ENCODE results near the gene RGPD6.
"Not testable (repeated sequence)": the region's sequence is repeated elsewhere in the genome, so short reads cannot be mapped to it uniquely, and the experiment has no call there.

Gene RGPD6

DNA sequence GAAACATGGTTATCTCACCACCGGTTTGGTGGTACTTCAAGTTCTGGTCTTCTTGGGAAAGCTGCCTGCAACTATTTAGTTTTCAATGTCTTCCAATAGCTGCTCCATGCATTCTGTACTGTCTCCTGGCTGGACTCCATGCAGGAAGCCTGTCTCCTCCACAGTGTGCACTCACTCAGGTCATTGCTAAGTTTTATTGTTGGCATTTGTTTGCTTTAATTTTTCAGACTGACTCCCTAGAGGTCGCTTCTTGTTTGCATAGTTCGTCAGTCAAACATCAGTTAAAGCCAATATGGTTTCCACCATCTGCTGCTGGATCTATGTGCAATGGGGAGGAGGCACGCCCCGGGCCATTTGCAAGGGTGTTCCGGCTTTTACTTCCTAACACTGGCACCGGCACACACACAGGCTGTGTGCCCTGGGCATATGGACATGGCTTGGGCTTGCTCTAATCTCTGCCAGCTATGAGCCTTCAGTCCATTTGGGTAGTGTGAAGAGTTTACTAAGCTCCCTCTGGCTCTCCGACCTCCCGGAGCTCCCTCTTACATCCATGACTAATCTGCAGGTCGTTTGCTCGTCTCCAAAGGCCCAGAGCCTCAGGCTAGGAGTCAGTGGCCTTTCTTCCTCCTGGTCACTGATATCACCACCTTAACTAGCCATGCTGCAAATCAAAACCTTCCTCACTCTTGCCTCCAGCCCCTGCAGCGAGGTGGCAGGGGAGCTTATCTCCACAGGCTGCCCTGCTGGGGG lies 2.4 kb upstream of the RGPD6 start:
- not testable (repeated sequence) for DNase-seq (ENCODE audit: extremely low read depth, insufficient read length); H3K4me3 ChIP-seq (replicated peaks; ENCODE audit: low read depth, low read length); H3K27me3 ChIP-seq (replicated peaks; ENCODE audit: control insufficient read depth, insufficient read depth, low read length); H3K36me3 ChIP-seq (ENCODE audit: control insufficient read depth, insufficient read depth, low read length)

DNA sequence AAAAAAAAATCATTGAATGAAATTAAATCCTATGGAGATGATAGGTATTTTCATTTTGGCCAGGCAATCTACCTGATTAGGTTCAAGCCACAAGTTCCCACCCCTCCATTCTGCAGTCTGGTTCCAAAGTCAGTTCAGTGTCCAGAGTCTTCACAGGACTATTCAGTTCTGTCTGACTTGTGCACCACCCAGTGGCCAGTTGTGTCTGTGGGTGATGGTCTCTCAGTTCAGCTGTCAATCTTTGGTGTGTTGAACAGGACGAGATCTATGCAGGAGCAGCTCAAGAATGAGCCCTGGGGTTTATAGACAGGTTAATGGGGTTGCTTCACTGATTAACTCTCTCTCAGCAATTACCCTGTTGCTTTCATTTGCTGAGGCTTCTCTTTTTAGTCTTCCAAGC lies 1.4 kb upstream of the RGPD6 start:
- H3K36me3 ChIP-seq (ENCODE audit: control insufficient read depth, insufficient read depth, low read length); H3K27me3 ChIP-seq (replicated peaks; ENCODE audit: control insufficient read depth, insufficient read depth, low read length); DNase-seq (ENCODE audit: extremely low read depth, insufficient read length); H3K4me3 ChIP-seq (replicated peaks; ENCODE audit: low read depth, low read length): not testable (repeated sequence)

DNA sequence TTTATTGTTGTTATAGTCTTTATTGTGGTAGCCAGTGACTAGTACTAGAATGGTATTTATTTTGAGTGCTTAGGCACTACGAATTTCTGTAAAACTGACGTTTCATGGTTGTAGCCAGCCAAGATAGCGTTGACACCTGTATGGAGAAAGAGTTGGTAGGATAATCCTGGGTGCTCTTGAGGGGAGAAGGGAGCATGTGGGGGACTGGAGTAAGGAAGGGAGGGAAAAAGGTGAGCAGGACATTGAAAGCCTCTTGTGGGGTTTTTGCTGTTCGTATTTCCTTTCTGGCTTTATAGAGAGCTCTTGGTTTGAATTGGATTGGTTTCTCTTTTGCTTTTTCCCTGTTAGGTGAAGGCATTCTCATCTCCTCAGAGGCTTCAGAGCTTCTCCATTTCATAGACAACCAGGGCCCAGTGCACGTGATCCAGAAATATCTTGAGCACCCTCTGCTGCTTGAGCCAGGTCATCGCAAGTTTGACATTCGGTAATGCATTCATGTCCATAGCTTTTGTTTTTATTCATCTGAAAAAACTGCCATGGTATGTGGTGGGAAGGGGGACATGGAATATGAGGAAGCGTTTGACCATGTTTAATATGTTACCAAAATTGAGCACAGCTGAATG lies 77.2 kb downstream of the RGPD6 start:
- DNase-seq (ENCODE audit: extremely low read depth, insufficient read length); H3K27me3 ChIP-seq (replicated peaks; ENCODE audit: control insufficient read depth, insufficient read depth, low read length); H3K36me3 ChIP-seq (ENCODE audit: control insufficient read depth, insufficient read depth, low read length); H3K4me3 ChIP-seq (replicated peaks; ENCODE audit: low read depth, low read length): not testable (repeated sequence)

DNA sequence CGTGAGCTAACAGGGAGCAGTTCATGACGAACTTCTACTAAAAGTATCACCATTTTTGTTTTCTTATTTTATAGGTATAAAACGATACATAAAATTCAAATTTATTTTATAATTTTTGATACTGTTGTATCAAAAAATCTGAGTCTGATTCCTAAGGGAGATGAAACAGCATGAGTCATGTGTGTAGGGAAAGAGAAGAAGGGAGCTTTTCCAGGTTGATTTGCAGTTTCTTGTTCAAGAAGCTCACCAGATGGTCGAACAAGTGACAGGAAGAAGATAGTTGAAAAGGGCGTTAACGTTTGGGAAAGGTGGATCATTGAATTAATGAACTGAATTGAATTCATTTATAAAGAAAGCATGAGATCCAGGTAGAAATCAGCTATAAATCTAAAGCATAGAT lies 81.0 kb downstream of the RGPD6 start:
- not testable (repeated sequence) for H3K4me3 ChIP-seq (replicated peaks; ENCODE audit: low read depth, low read length); H3K36me3 ChIP-seq (ENCODE audit: control insufficient read depth, insufficient read depth, low read length); H3K27me3 ChIP-seq (replicated peaks; ENCODE audit: control insufficient read depth, insufficient read depth, low read length); DNase-seq (ENCODE audit: extremely low read depth, insufficient read length)

DNA sequence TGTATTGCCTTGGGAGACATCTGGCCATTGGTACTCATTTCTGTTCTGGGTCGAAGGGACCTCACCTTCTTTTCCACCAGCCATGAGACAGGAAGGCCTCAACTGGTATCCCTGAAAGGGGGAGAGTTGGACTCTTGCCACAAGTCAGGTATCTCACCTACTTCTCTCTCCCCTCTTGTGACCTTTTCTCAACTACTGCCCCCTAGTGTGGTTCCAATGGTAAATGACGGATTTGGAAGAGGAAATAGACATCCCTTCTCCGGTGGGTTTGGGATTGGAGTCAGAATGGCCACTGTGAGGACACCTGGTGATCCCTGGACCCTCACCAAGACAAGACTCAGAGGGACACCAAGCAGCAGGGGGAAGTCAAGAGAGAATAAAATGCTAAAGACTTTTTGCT lies 82.5 kb downstream of the RGPD6 start:
- DNase-seq (ENCODE audit: extremely low read depth, insufficient read length); H3K27me3 ChIP-seq (replicated peaks; ENCODE audit: control insufficient read depth, insufficient read depth, low read length); H3K36me3 ChIP-seq (ENCODE audit: control insufficient read depth, insufficient read depth, low read length); H3K4me3 ChIP-seq (replicated peaks; ENCODE audit: low read depth, low read length): not testable (repeated sequence)

DNA sequence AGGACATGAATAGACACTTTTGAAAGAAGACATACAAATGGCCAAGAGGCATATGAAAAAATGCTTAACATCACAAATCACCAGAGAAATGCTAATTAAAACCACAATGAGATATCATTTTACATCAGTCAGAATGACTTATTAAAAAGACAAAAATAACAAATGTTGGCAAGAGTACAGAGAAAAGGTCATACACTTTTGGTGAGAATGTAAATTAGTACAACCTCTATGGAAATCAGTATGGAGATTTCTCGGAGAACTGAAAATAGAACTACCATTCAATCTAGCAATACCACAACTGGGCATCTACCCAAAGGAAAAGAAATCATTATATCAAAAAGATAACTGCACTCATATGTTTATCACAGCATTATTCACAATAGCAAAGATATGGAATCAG lies 88.0 kb downstream of the RGPD6 start:
- DNase-seq (ENCODE audit: extremely low read depth, insufficient read length); H3K4me3 ChIP-seq (replicated peaks; ENCODE audit: low read depth, low read length); H3K27me3 ChIP-seq (replicated peaks; ENCODE audit: control insufficient read depth, insufficient read depth, low read length); H3K36me3 ChIP-seq (ENCODE audit: control insufficient read depth, insufficient read depth, low read length): not testable (repeated sequence)

DNA sequence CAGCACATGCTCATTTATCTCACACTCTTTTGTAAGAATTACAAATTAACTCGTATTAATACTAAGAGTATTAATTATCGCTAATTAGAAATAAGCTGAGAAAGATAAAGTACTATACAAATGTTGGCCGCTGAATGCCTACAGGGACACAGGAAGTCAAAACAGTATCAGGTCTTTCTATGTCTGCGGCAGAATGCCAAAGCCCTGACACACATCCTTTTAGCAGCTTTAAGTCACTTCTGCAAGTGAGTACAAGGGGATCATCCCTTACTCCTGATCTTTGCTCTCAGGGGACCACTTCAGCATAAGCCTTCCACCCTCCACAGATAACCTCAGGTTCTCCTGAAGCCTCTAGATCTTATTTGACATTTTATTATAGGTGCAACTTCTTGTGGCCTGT lies 94.3 kb downstream of the RGPD6 start:
- not testable (repeated sequence) for H3K27me3 ChIP-seq (replicated peaks; ENCODE audit: control insufficient read depth, insufficient read depth, low read length); H3K4me3 ChIP-seq (replicated peaks; ENCODE audit: low read depth, low read length); H3K36me3 ChIP-seq (ENCODE audit: control insufficient read depth, insufficient read depth, low read length); DNase-seq (ENCODE audit: extremely low read depth, insufficient read length)

DNA sequence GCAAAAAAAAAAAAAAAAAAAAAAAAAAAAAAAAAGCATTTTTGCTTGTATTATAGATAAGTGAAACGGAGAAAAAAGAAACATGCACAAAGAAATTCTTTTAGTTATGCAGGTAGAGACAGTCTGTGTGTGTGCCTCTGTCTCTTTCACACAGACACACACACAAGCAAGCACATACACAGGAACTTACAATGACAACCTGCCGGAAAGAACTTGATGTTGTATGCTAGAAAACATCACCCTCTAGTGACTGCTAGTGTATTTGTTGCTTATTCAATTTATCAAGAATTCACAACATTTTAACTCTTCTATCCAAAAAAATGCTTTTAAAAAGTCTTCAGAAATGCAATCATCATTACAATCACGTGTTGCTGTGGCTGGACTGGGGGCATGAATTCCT lies 95.8 kb downstream of the RGPD6 start:
- not testable (repeated sequence) for H3K36me3 ChIP-seq (ENCODE audit: control insufficient read depth, insufficient read depth, low read length); DNase-seq (ENCODE audit: extremely low read depth, insufficient read length); H3K27me3 ChIP-seq (replicated peaks; ENCODE audit: control insufficient read depth, insufficient read depth, low read length); H3K4me3 ChIP-seq (replicated peaks; ENCODE audit: low read depth, low read length)

DNA sequence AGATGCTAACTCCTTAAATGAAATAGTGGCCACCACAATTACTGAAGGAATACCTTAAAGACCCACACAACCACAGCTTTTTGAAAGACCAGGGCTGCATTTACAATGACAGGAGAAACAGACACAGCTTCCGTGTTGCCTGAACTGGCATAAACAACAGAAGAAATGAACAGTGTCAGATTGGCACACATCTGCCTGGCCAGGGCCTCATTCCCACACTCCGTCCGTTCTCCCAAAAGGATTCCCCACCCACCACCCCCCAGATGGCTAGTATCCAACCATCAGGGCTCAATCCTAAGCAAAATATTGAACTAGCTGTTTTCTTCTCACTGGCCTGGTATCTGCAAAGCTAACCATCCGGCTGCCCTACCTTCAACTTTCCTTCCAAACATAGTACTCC lies 96.9 kb downstream of the RGPD6 start:
- DNase-seq (ENCODE audit: extremely low read depth, insufficient read length); H3K4me3 ChIP-seq (replicated peaks; ENCODE audit: low read depth, low read length); H3K27me3 ChIP-seq (replicated peaks; ENCODE audit: control insufficient read depth, insufficient read depth, low read length); H3K36me3 ChIP-seq (ENCODE audit: control insufficient read depth, insufficient read depth, low read length): not testable (repeated sequence)

DNA sequence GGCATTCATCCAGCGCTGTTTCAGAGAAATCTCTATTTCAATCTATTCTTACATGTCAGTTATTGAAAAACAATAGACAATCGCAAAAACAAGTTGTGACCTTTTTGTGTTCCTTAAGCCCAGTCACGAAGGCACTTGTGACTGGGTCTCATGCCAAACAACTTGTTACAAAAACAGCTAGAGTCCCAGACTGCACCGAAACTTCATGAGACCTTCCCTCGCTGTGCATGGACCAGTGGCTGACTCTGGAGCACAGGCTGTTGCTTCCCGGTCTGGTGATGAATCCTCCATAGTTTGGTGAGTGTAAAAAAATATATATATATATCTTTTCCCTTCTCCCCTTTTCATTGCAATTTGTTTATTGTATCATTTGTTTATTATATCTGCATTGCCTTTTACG lies 99.7 kb downstream of the RGPD6 start:
- not testable (repeated sequence) for DNase-seq (ENCODE audit: extremely low read depth, insufficient read length); H3K4me3 ChIP-seq (replicated peaks; ENCODE audit: low read depth, low read length); H3K27me3 ChIP-seq (replicated peaks; ENCODE audit: control insufficient read depth, insufficient read depth, low read length); H3K36me3 ChIP-seq (ENCODE audit: control insufficient read depth, insufficient read depth, low read length)

DNA sequence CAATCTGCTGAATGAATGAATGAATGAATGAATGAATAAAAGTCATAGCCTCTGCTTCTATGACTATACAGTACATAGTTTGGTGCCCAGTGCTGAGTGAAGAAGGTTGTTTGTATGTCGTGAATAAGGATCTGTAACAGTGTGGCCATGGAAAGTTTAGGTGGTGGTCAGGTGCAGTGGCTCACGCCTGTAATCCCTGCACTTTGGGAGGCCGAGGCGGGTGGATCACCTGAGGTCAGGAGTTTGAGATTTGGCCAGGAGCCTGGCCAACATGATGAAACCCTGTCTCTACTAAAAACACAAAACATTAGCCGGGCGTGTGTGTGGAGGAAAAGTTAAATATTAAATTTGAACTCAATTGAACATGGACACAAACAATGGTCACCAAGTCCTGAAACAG lies 100.1 kb downstream of the RGPD6 start:
- H3K4me3 ChIP-seq (replicated peaks; ENCODE audit: low read depth, low read length); H3K27me3 ChIP-seq (replicated peaks; ENCODE audit: control insufficient read depth, insufficient read depth, low read length); H3K36me3 ChIP-seq (ENCODE audit: control insufficient read depth, insufficient read depth, low read length); DNase-seq (ENCODE audit: extremely low read depth, insufficient read length): not testable (repeated sequence)

DNA sequence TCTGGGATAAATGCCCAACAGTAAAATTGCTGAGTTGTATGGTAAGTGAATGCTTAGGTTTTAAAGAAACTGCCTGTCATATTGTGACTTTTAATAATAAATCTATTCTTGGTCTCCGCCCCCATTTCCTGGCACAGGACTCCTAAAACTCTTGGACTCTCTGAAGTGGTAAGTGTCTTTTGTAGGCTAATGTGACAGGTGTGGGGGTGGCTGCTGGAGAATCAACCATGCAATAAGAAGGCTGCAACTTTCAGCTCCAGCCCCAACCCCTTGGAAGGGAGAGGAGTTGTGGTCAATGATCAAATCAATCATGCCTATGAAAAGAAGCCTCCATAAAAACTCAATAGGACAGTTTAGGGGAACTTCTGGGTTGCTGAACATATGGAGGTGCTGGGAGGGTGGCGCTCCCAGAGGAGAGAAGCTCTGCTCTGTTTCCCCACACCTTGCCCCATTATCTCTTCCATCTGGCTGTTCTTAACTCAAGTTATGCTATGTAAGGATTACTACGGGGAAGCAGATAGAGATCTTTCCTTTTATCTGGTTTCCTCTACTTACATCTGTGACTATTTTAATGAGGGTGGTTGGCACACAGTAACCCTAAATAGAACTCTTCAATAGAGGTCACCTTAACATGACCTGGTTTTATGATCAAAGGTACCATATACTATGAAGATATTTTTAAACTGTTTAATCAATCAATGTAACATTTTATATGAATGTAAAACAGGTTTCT lies 101.2 kb downstream of the RGPD6 start:
- not testable (repeated sequence) for H3K36me3 ChIP-seq (ENCODE audit: control insufficient read depth, insufficient read depth, low read length); H3K27me3 ChIP-seq (replicated peaks; ENCODE audit: control insufficient read depth, insufficient read depth, low read length); DNase-seq (ENCODE audit: extremely low read depth, insufficient read length); H3K4me3 ChIP-seq (replicated peaks; ENCODE audit: low read depth, low read length)

DNA sequence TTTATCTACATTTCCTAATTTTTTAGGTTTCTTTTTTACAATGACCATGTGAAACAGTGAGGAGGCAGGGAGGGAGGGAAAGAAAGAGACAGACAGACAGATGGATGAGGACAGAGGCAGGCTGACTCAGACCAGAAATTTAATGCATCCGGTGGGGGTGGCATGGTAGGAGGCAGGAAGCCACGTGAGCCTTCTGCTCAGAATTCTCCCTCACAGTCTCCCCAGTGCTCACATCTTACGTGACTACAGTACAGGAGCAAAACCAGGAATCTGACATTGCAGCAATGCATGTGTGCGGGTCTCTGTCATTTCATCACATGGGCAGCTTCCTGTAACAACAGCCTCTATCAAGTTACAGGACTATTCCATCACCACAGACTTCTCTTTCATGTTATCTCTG lies 102.1 kb downstream of the RGPD6 start:
- H3K4me3 ChIP-seq (replicated peaks; ENCODE audit: low read depth, low read length); DNase-seq (ENCODE audit: extremely low read depth, insufficient read length); H3K36me3 ChIP-seq (ENCODE audit: control insufficient read depth, insufficient read depth, low read length); H3K27me3 ChIP-seq (replicated peaks; ENCODE audit: control insufficient read depth, insufficient read depth, low read length): not testable (repeated sequence)

DNA sequence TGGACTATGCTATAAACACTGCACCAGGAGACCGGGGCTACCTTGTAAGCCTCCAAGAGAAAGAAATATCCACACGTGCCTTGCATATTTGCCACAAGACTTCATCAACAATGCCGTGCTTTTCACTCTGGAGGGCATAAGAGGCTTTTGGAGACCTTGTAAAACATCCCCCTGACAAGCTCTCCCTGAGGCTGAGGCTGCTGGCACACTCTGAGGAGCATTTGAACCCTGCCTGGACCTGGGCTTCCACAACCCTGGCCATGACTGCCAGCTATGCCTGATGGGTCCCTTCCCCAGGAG lies 104.0 kb downstream of the RGPD6 start:
- not testable (repeated sequence) for DNase-seq (ENCODE audit: extremely low read depth, insufficient read length); H3K36me3 ChIP-seq (ENCODE audit: control insufficient read depth, insufficient read depth, low read length); H3K27me3 ChIP-seq (replicated peaks; ENCODE audit: control insufficient read depth, insufficient read depth, low read length); H3K4me3 ChIP-seq (replicated peaks; ENCODE audit: low read depth, low read length)
